HK-2 (cell line): ENCODE measurements around the gene CAPZA1.

Experiments used
- DNase-seq: peaks from one replicate; pipeline ENCODE4 v3.0.0-alpha.2; 2018; ENCODE audit not compliant: unreplicated experiment

CAPZA1 gene

DNA sequence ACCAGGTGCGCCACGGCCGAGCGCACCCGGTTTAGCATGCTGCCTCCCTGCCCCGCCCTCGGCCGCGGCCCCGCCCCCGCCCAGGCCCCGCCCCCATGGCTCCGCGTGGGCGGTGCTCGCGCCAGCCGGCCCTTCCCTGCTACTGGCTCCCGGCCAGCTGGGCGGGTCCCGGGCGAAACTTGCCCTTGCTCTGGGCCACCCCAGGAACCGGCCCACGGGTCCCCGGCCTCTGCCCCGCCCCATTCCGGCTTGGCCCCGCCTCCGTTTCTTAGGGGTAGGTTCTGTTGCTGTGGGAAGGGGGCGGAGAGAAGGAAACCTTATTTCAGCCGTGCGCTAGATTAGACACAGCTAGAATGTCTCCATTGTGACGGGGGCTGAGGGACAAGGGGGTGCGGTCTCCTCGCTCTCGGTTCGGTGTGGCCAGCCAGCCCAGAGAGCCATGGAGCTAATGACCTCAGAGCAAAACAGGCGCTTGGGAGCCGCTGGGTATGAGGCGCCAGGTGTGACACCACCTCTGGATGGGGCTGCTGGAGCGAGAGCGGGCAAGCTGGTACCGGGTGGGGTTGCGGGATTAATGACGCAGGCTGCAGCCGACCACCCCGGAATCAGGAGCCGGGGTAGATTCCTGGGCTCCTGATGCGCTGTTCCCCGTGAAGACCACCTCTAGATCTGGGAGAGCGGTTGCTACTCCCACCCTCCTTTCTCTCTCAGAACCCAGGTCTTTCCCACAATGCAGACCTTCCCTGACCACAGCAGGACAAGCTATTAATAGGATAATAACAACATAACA lies 95.8 kb downstream of the CAPZA1 start, which contains the start of gene PPM1J:
TSS of gene PPM1J (minus strand) at position 69 of the 790 bp plus-strand sequence. CDS start at position 38, 31 bp downstream.
- peak; percentile 96 for DNase-seq

DNA sequence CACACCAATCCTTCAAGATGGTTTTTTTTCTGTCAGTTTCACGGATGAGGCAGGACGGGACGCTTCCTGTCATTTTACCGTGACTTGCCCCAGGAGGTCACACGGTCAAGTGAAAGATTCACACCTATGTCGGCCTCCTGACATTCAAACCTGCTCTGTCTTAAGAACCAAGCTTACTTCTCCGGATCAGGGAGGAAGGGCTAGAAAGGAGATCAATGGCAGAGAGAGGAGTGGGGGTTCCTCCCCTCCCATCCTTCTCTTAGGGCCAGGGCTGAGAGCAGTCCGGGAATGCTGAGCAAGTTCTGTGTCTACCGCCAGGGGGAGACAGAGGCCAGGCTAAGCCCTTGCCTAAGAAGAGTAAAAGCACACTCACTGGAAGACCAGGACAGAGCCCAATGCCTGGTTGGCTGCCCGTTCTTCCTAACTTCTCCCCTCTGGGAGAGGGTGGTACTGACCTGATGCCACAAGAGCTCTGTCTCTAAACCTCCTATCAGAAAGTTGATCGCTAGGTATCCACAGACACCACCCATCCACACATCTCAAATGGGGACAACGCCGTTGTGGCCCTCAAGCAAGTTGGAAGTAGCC lies 96.6 kb downstream of the CAPZA1 start:
- DNase-seq, result peak; percentile 89

DNA sequence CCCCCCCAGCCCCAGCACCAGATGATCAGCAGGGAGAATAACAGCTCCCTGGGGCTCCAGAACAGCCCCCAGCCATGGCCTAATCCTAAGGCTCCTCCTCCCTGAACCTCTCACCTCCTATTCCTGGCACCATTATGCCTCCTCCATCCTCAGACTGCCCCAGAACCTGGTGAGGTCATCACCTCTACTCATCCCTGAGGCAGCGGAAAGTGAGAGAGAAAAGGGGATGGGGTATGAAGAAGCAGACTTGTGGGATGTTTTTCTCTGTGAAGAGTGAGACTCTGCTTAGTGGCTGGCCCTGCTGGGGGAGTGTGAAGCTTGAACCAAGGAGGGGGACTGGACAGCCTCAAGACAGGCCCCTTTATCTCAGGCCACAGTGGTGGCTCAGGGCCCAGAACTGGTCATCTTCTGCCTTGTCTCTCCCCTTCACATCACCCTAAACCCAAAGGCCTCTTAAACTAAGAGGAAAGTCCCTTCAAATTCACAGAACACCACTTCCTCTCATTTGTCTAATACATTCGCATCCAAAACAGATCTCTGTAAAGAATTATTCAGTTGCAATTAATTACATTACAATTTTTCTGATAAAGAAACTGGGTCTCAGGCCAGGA lies 97.7 kb downstream of the CAPZA1 start:
- no peak for DNase-seq

DNA sequence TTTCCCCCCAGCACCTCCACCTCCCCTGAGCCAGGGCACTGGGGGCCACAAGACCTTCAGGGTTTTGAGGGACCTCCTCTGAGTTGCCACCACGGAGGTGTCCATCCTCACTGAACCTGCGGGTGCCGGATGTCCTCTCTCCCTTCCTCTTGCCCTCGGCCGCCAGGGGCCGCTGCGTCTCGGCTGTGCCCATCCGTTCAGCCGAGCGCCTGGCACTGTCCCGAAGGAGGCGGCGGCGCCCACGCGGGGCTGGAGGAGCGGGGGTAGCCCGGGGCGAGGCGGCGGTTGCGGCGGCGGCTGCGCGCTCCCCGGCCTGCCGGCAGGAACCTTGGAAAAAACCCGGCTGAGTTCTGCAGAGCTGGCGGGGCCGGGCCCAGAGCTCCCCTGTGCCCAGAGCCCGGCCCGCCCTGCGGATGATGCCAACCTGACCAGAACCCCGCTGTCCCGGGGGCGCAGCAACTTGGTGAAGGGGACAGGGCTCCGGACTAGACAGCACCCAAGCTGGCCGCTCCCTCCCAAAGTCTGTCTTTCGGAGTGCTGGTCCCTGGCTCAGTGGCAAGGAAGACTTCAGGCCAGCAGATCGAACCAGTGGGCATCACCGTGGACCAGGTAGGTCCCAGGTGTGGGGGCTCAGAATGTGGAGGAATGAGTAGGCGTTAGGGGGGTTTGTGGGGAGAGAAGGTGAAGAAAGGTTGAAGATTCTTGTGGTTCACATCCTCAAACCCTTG lies 99.2 kb downstream of the CAPZA1 start:
- DNase-seq, result peak; percentile 84

DNA sequence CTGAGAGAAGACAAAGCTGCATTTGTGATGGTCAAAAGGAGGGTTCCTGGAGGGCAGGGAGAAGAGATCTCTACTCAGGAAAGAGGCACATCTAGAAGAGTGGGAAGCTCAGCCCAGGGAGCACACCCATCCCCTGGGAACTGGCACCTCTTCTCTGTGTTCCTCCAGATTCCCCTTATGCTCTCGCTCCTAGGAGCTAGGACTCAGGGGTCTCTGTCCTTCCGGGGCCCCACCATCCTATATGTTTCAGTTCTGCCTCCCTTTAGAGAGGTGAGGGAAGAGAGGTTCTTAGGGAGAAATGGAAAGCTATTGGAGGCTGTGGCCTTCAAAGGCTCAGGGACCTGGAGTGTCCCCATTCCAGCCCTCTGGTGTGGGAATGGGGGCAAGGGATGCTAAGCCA lies 100.1 kb downstream of the CAPZA1 start:
- DNase-seq, result no peak

DNA sequence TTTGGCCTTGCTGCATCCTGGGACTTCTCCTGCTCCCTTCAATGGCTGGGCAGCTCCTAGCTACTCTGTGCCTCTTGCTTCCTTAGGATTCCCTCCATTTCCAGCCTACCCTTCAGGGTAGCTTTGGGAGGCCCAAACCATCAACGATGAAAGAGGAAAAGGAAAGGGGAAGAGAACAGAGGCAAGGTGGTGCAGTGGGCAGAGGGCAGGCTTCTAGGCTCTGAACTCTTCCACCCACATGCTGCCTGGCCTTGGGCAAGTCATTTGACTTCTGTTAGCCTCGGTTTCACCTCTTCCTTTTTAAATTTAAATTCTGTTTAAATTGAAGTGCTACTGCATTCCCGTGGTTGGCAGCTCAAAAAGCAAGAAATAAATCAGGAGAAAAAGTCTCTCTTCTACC lies 101.2 kb downstream of the CAPZA1 start:
- no peak for DNase-seq
